Body of pancreas (tissue), 4 donors: ENCODE results near the gene RPH3AL. TPM values are rescaled to one million over a fixed set of nuclear protein-coding genes. Genes with fewer than 3 reads are reported as not detected.

Experiments used
- ATAC-seq: fragments of 150-250 bp; one replicate; pipeline ENCODE4 v1.9.1; 2016
- DNase-seq, 4 donors: peaks; one replicate each; pipeline ENCODE4 v3.0.0-alpha.2; 2019
- H3K27ac ChIP-seq, 4 donors: fragments of 200-600 bp; sonication (generic); 1 replicate in 3 of 4; 2 replicates in 1 of 4; pipeline versions ENCODE4 v1.5.1 to v1.6.1; 2016 to 2019; ENCODE audit warnings: mild to moderate bottlenecking in 1 of 4, mixed read lengths in 1 of 4, moderate library complexity in 1 of 4
- H3K27me3 ChIP-seq, 2 donors: fragments of 200-600 bp; sonication (generic); one replicate each; pipeline ENCODE4 v1.6.0; 2016; ENCODE audit warnings: mild to moderate bottlenecking in 1 of 2
- H3K36me3 ChIP-seq, 2 donors: fragments of 200-600 bp; sonication (generic); replicated peaks in 1 of 2; 2 replicates each; pipeline ENCODE4 v1.5.1; 2016; ENCODE audit warnings: low read depth in 2 of 2; ENCODE audit not compliant: insufficient read depth in 1 of 2
- H3K4me1 ChIP-seq: fragments of 200-600 bp; sonication (generic); one replicate; pipeline ENCODE4 v1.6.0; 2016
- H3K4me3 ChIP-seq, 2 donors: fragments of 200-600 bp; sonication (generic); 1 replicate in 1 of 2; 2 replicates in 1 of 2; pipeline ENCODE4 v1.5.1; 2016 to 2019
- H3K9me3 ChIP-seq, 3 donors: fragments of 200-600 bp; sonication (generic); 1 replicate in 2 of 3; 2 replicates in 1 of 3; pipeline ENCODE4 v1.5.1; 2016
- POLR2A ChIP-seq, 3 donors: fragments of 450-650 bp; IDR thresholded peaks; one replicate each; pipeline ENCODE4 v1.6.1; 2016; ENCODE audit warnings: antibody characterized with exemption in 3 of 3, mild to moderate bottlenecking in 2 of 3
- WGBS, 2 donors: methylation state at CpG; one replicate each; pipeline ENCODE4 v1.1.5; 2017; 5-methylcytosine and 5-hydroxymethylcytosine counted together
- intact Hi-C: fragments of 100-400 bp; cut with DNase I; formaldehyde crosslinking; loops from one replicate; pipeline ENCODE4 v1.15.1; 2023
- total RNA-seq, 2 donors: library from RNA; depleted of rRNA; stranded (reverse); fragments of >200 nt; gene quantifications; one replicate each; pipeline ENCODE4 v1.1.0, GENCODE V29; 2016
- TF ChIP-seq, protein P1 (sequence below), 7 experiments: fragments of 450-650 bp in 4 of 7; fragments of 200-600 bp in 3 of 7; sonication (generic) in 3 of 7; IDR thresholded peaks; one replicate each; pipeline ENCODE4 v1.5.1; 2016 to 2019; ENCODE audit warnings: antibody characterized with exemption in 7 of 7

Gene RPH3AL
- total RNA-seq, 2 donors from 2014 or later: 77.1 to 89.5 TPM

GRCh38 chr17:249236-249993 is 103.2 kb downstream of the RPH3AL start:
- 77% methylated on average over 21 to 24 of the region's 24 CpGs for WGBS, 2 donors
- H3K27ac ChIP-seq: no peak overlapping the region
- no peak overlapping the region for H3K4me3 ChIP-seq
- intact Hi-C loops: no loop called here
- peaks cover 0 to 11% of the 10 kb centered on the region in 2 donors for H3K36me3 ChIP-seq
- peak in 2 of 4 donors; percentile 21 to 43 for DNase-seq
- H3K27me3 ChIP-seq: no peaks in the 10 kb centered on the region
- ATAC-seq: peak; percentile 28
- no peaks in the 10 kb centered on the region for H3K9me3 ChIP-seq
- no peak for TF ChIP-seq POLR2A (IDR thresholded peaks at IDR 0.05)
- TF ChIP-seq, protein P1, sequence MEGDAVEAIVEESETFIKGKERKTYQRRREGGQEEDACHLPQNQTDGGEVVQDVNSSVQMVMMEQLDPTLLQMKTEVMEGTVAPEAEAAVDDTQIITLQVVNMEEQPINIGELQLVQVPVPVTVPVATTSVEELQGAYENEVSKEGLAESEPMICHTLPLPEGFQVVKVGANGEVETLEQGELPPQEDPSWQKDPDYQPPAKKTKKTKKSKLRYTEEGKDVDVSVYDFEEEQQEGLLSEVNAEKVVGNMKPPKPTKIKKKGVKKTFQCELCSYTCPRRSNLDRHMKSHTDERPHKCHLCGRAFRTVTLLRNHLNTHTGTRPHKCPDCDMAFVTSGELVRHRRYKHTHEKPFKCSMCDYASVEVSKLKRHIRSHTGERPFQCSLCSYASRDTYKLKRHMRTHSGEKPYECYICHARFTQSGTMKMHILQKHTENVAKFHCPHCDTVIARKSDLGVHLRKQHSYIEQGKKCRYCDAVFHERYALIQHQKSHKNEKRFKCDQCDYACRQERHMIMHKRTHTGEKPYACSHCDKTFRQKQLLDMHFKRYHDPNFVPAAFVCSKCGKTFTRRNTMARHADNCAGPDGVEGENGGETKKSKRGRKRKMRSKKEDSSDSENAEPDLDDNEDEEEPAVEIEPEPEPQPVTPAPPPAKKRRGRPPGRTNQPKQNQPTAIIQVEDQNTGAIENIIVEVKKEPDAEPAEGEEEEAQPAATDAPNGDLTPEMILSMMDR (IDR thresholded peaks at IDR 0.05): no peak
- peaks cover 15% of the 10 kb centered on the region for H3K4me1 ChIP-seq

DNA sequence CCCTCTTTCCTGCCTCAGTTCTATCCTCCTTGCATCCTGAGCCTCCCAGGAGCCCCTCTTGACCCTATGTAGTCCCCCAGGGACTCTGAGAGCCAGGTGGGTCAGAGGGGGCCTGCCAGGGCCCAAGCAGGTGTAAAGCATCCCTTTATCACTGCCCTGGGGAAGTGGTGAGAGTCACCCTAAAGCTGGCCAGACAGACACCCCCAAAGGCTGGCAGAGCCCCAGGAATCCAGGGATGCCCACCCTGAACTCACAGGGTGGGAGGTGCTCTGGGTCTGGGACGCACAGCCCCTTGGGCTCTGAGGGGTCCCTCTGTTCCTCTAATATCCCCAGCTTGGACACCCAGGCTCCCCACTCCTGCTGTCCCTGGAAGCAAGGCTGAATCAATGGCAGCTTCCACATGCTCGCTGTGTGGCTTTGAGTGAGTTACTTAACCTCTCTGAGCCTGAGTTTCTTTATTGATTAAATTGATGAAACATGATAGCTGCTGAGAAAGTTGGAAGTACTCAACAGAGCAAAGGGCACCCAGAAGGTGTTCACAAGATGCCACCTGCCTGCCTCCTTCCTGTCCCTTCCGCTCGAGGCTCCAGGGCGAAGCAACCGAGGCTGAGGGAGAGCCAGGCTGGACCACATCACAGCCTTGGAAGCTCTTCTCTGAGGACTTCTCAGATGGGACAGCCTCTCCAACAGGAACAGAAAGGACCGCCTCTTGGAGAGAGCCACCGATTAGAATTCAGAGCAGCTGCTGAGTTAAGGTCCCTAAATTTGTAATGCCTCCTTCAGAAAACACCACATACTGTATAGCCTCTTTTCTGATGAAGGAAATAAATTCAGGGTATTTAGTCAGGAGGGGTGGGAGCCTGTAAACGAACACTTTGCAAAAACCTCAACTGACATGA is 104.0 kb downstream of the RPH3AL start:
- Histone ChIP-seq H3K36me3 (peaks cover 0 to 11% of the 10 kb centered on the region in 2 donors), H3K4me3 (no peak overlapping the region), H3K27ac (no peak overlapping the region), H3K9me3 (no peaks in the 10 kb centered on the region), H3K27me3 (no peaks in the 10 kb centered on the region), H3K4me1 (peaks cover 15% of the 10 kb centered on the region)
- ATAC-seq (no peak), DNase-seq (peak in 3 of 4 donors; percentile 1 to 10 (median 2))
- no peak for TF ChIP-seq POLR2A (IDR thresholded peaks at IDR 0.05)
- TF ChIP-seq, protein P1 (IDR thresholded peaks at IDR 0.05): no peak
- WGBS, 2 donors: 70 to 79% methylated on average over 8 to 9 of the region's 9 CpGs
- intact Hi-C loops: no loop called here

DNA sequence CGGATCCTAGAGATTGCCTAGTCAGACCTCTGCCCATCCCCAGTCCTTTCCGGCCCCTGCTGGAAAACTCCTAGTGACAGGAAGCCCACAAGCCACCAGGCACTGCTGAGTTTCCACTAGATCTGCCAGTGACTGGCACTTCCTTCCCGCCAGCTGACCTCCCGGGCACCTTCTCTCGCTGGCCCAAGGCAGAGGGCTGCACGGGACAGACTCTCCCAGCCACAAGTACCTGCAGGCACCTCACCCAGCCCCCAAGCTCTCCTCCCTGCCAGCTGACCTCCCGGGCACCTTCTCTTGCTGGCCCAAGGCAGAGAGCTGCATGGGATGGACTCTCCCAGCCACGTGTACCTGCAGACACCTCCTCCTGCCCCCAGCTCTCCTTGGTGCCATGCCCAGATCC is 104.8 kb downstream of the RPH3AL start:
- WGBS, 2 donors: 27 to 56% methylated on average over 7 to 8 of the region's 8 CpGs
- peaks cover 15% of the 10 kb centered on the region for H3K4me1 ChIP-seq
- ATAC-seq (peak; percentile 39), DNase-seq (peak in 2 of 4 donors; percentile 33 to 55)
- TF ChIP-seq POLR2A (IDR thresholded peaks at IDR 0.05): no peak
- TF ChIP-seq, protein P1 (IDR thresholded peaks at IDR 0.05): no peak
- H3K36me3 ChIP-seq: peaks cover 0 to 11% of the 10 kb centered on the region in 2 donors
- intact Hi-C loops: no loop called here
- no peak overlapping the region for H3K27ac ChIP-seq
- no peaks in the 10 kb centered on the region for H3K27me3 ChIP-seq
- no peaks in the 10 kb centered on the region for H3K9me3 ChIP-seq
- H3K4me3 ChIP-seq: no peak overlapping the region

DNA sequence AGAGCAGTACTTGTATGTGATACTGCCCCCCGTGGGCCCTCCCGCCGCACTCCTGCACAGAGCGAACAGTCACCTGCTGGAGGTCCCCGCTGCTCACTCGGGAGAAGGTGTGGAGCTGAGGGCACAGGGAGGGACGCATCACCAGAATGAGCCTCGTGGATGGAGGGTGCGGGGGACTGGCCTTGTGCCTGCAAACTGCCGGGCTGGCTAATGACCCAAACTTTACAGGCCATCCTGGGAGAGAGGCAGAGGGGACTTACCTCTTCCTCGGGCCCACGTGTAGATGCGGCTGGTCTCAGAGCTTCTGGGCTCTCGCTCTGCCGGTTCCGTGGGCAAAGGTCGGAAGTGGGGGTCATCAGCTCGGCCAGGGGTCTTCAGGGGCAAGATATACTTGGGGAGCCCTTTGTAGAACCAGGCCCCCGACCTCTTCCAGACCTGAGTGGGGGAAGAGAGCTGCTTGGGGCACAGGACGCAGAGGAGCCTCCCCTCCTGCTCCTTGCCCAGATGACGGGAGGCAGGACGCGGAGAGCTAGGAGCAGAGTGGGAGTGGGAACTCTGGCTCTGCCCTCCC is 105.7 kb downstream of the RPH3AL start:
- DNase-seq (peak in 2 of 4 donors; percentile 5 to 9), ATAC-seq (no peak)
- Histone ChIP-seq H3K27me3 (no peaks in the 10 kb centered on the region), H3K4me1 (peaks cover 15% of the 10 kb centered on the region), H3K36me3 (peaks cover 0 to 11% of the 10 kb centered on the region in 2 donors), H3K27ac (no peak overlapping the region), H3K4me3 (no peak overlapping the region), H3K9me3 (no peaks in the 10 kb centered on the region)
- 85 to 87% methylated on average over 13 to 23 of the region's 23 CpGs for WGBS, 2 donors
- intact Hi-C loops: no loop called here
- no peak for TF ChIP-seq POLR2A (IDR thresholded peaks at IDR 0.05)
- TF ChIP-seq, protein P1 (IDR thresholded peaks at IDR 0.05): no peak
